ENCODE results near the gene HEMGN.

The HEMGN gene

GRCh38 chr9:97940741-97941140 is 2.8 kb upstream of the HEMGN start:
- H3K27ac ChIP-seq (ENCODE audit: low read length) = no peak overlapping the region
- H3K36me3 ChIP-seq (replicated peaks; ENCODE audit: insufficient read depth, low read length) = no peaks in the 10 kb centered on the region

GRCh38 chr9:97940233-97940632 is 2.3 kb upstream of the HEMGN start:
- Histone ChIP-seq H3K27ac (ENCODE audit: low read length) (no peak overlapping the region), H3K79me2 (ENCODE audit: low read length) (peaks cover 17% of the 10 kb centered on the region), H3F3A (ENCODE audit: insufficient read depth, low read length) (peaks cover 22% of the 10 kb centered on the region), H3K9me3 (replicated peaks; ENCODE audit: insufficient read depth, low read length) (no peaks in the 10 kb centered on the region), H3K9ac (ENCODE audit: low read length) (no peak overlapping the region), H2AFZ (ENCODE audit: low read length) (no peak overlapping the region), H4K20me1 (ENCODE audit: insufficient read depth, low read length) (no peaks in the 10 kb centered on the region), H3K36me3 (replicated peaks; ENCODE audit: insufficient read depth, low read length) (no peaks in the 10 kb centered on the region), H3K4me2 (ENCODE audit: low read depth, low read length) (no peak overlapping the region), H3K4me1 (ENCODE audit: low read length) (peaks cover 48% of the 10 kb centered on the region), H3K27me3 (replicated peaks; ENCODE audit: insufficient read depth, low read length) (no peaks in the 10 kb centered on the region), H3K9me2 (replicated peaks; ENCODE audit: insufficient read depth, low read length) (no peaks in the 10 kb centered on the region), H3K4me3 (ENCODE audit: low read length) (no peak overlapping the region)
- no peak for DNase-seq
- no peak for TF ChIP-seq EZH2 (optimal IDR thresholded peaks at IDR 0.05; ENCODE audit: low read depth, low read length)
- TF ChIP-seq EZH2phosphoT487 (IDR thresholded peaks at IDR 0.05; ENCODE audit: low read length) = no peak
- TF ChIP-seq CTCF (IDR thresholded peaks at IDR 0.05; ENCODE audit: low read length) = no peak

More at GRCh38 chr9:97940741-97941140, 2.8 kb upstream of the HEMGN start:
- Histone ChIP-seq H3K27me3 (replicated peaks; ENCODE audit: insufficient read depth, low read length) (no peaks in the 10 kb centered on the region), H3K79me2 (ENCODE audit: low read length) (peaks cover 17% of the 10 kb centered on the region), H3F3A (ENCODE audit: insufficient read depth, low read length) (peaks cover 22% of the 10 kb centered on the region), H3K4me2 (ENCODE audit: low read depth, low read length) (no peak overlapping the region), H3K9ac (ENCODE audit: low read length) (no peak overlapping the region), H3K4me1 (ENCODE audit: low read length) (peaks cover 43% of the 10 kb centered on the region), H3K4me3 (ENCODE audit: low read length) (no peak overlapping the region), H2AFZ (ENCODE audit: low read length) (no peak overlapping the region), H3K9me3 (replicated peaks; ENCODE audit: insufficient read depth, low read length) (no peaks in the 10 kb centered on the region), H3K9me2 (replicated peaks; ENCODE audit: insufficient read depth, low read length) (no peaks in the 10 kb centered on the region), H4K20me1 (ENCODE audit: insufficient read depth, low read length) (no peaks in the 10 kb centered on the region)
- no peak for DNase-seq
- TF ChIP-seq EZH2phosphoT487 (IDR thresholded peaks at IDR 0.05; ENCODE audit: low read length) (no peak), CTCF (IDR thresholded peaks at IDR 0.05; ENCODE audit: low read length) (no peak), EZH2 (optimal IDR thresholded peaks at IDR 0.05; ENCODE audit: low read depth, low read length) (no peak)

GRCh38 chr9:97936998-97937397 is 974 bp downstream of the HEMGN start:
- Histone ChIP-seq H3K79me2 (ENCODE audit: low read length) (peaks cover 23% of the 10 kb centered on the region), H3K27me3 (replicated peaks; ENCODE audit: insufficient read depth, low read length) (no peaks in the 10 kb centered on the region), H3K36me3 (replicated peaks; ENCODE audit: insufficient read depth, low read length) (no peaks in the 10 kb centered on the region), H3K4me1 (ENCODE audit: low read length) (peaks cover 56% of the 10 kb centered on the region), H2AFZ (ENCODE audit: low read length) (no peak overlapping the region), H3K9ac (ENCODE audit: low read length) (0 out of 2 replicates have a peak overlapping the region, but pooled peaks have one; percentile 8), H3K9me2 (replicated peaks; ENCODE audit: insufficient read depth, low read length) (no peaks in the 10 kb centered on the region), H3K4me2 (ENCODE audit: low read depth, low read length) (peak overlapping the region; percentile 78), H3F3A (ENCODE audit: insufficient read depth, low read length) (peaks cover 25% of the 10 kb centered on the region), H4K20me1 (ENCODE audit: insufficient read depth, low read length) (no peaks in the 10 kb centered on the region), H3K27ac (ENCODE audit: low read length) (no peak overlapping the region), H3K9me3 (replicated peaks; ENCODE audit: insufficient read depth, low read length) (no peaks in the 10 kb centered on the region), H3K4me3 (ENCODE audit: low read length) (peak overlapping the region; percentile 59)
- DNase-seq = no peak
- TF ChIP-seq EZH2phosphoT487 (IDR thresholded peaks at IDR 0.05; ENCODE audit: low read length) (no peak), EZH2 (optimal IDR thresholded peaks at IDR 0.05; ENCODE audit: low read depth, low read length) (no peak), CTCF (IDR thresholded peaks at IDR 0.05; ENCODE audit: low read length) (no peak)
